Naive thymus-derived CD4-positive, alpha-beta T cell (primary cell): Measurements from ENCODE around the gene GPX6. TPM values are rescaled to one million over a fixed set of nuclear protein-coding genes. Genes with fewer than 3 reads are reported as not detected.
"Not testable (repeated sequence)": the region's sequence is repeated elsewhere in the genome, so short reads cannot be mapped to it uniquely, and the experiment has no call there.

ENCODE experiments used
- ATAC-seq: fragments of 150-1000 bp; cut with Tn5 transposase; 2 replicates; pipeline ENCODE4 v1.10.0; 2021; ENCODE audit warnings: mild to moderate bottlenecking, moderate library complexity
- CTCF ChIA-PET: fragments of 350-600 bp; sonication (Branson Sonifier 250); formaldehyde crosslinking; loops from one replicate; lab custom pipeline; 2021; ENCODE audit warnings: antibody characterized with exemption; lab: Charles Lee
- POLR2A ChIA-PET: fragments of 350-600 bp; sonication (Branson Sonifier 250); formaldehyde crosslinking; loops from one replicate; lab custom pipeline; 2021; ENCODE audit warnings: antibody characterized with exemption, inconsistent platforms; lab: Charles Lee
- DNase-seq, 9 donors: peaks; one replicate each; pipeline versions ENCODE4 v3.0.0 to v3.0.0-alpha.2; 2020 to 2022; ENCODE audit warnings: mixed read lengths in 1 of 9
- H3K27ac ChIP-seq: one replicate; pipeline ENCODE4 v1.7.0; 2013; ENCODE audit warnings: mild to moderate bottlenecking, low read depth, low read length, moderate library complexity
- H3K27me3 ChIP-seq, 2 donors: one replicate each; pipeline ENCODE4 v1.7.0; 2013; ENCODE audit warnings: low read length in 2 of 2, mild to moderate bottlenecking in 2 of 2, moderate library complexity in 2 of 2; ENCODE audit not compliant: control insufficient read depth in 2 of 2, insufficient read depth in 2 of 2
- H3K36me3 ChIP-seq, 3 experiments: 1 replicate in 2 of 3; 2 replicates in 1 of 3; pipeline ENCODE4 v1.7.0; 2013; ENCODE audit warnings: low read length in 3 of 3, mild to moderate bottlenecking in 3 of 3, moderate library complexity in 1 of 3; ENCODE audit not compliant: insufficient read depth in 3 of 3, control insufficient read depth in 2 of 3
- H3K4me1 ChIP-seq, 2 donors: one replicate each; pipeline ENCODE4 v1.7.0; 2013; ENCODE audit warnings: low read length in 2 of 2, mild to moderate bottlenecking in 2 of 2, moderate library complexity in 1 of 2; ENCODE audit not compliant: control insufficient read depth in 2 of 2, insufficient read depth in 2 of 2
- H3K4me3 ChIP-seq: 2 replicates; pipeline ENCODE4 v1.7.0; 2013; ENCODE audit warnings: mild to moderate bottlenecking, low read length
- H3K9me3 ChIP-seq, 3 experiments: 1 replicate in 2 of 3; 2 replicates in 1 of 3; pipeline ENCODE4 v1.7.0; 2013; ENCODE audit warnings: low read length in 3 of 3; ENCODE audit not compliant: control insufficient read depth in 2 of 3
- H3K27ac Mint-ChIP-seq, 9 donors: one replicate each; pipeline ENCODE4 v1.8.0; 2020 to 2022; ENCODE audit warnings: mixed read lengths in 9 of 9, mild to moderate bottlenecking in 8 of 9, moderate library complexity in 5 of 9, inconsistent platforms in 2 of 9
- H3K27me3 Mint-ChIP-seq, 5 donors: one replicate each; pipeline ENCODE4 v1.8.0; 2021 to 2022; ENCODE audit warnings: mixed read lengths in 5 of 5, mild to moderate bottlenecking in 1 of 5
- H3K36me3 Mint-ChIP-seq, 5 donors: one replicate each; pipeline ENCODE4 v1.8.0; 2020 to 2022; ENCODE audit warnings: mixed read lengths in 5 of 5, mild to moderate bottlenecking in 3 of 5, inconsistent platforms in 1 of 5
- H3K4me1 Mint-ChIP-seq, 7 donors: one replicate each; pipeline ENCODE4 v1.8.0; 2020 to 2022; ENCODE audit warnings: mixed read lengths in 7 of 7, mild to moderate bottlenecking in 3 of 7, inconsistent platforms in 1 of 7
- H3K4me3 Mint-ChIP-seq, 10 donors: one replicate each; pipeline ENCODE4 v1.8.0; 2020 to 2022; ENCODE audit warnings: mild to moderate bottlenecking in 10 of 10, mixed read lengths in 10 of 10, moderate library complexity in 6 of 10, inconsistent platforms in 2 of 10
- H3K9me3 Mint-ChIP-seq, 11 donors: one replicate each; pipeline ENCODE4 v1.8.0; 2020 to 2022; ENCODE audit warnings: mixed read lengths in 11 of 11, mild to moderate bottlenecking in 4 of 11, inconsistent platforms in 1 of 11, moderate library complexity in 1 of 11
- intact Hi-C, 2 donors: fragments of 100-400 bp; cut with micrococcal nuclease; formaldehyde crosslinking; loops; one replicate each; pipeline ENCODE4 v1.15.1; 2023
- polyA plus RNA-seq, 2 donors: library from polyadenylated mRNA; unstranded; fragments of 300-500 nt; fragmentation: Illumina TruSeq; gene quantifications; one replicate each; pipeline ENCODE4 v1.2.3, GENCODE V29; 2021
- total RNA-seq, 6 experiments: library from RNA in 5 of 6; stranded (reverse) in 5 of 6; gene quantifications; 1 replicate in 5 of 6; 2 replicates in 1 of 6; pipeline ENCODE4 v1.2.3 and lab custom pipeline; 2021 to 2026

The GPX6 gene
- total and polyA plus RNA-seq, 7 experiments from 2014 or later: not detected

DNA sequence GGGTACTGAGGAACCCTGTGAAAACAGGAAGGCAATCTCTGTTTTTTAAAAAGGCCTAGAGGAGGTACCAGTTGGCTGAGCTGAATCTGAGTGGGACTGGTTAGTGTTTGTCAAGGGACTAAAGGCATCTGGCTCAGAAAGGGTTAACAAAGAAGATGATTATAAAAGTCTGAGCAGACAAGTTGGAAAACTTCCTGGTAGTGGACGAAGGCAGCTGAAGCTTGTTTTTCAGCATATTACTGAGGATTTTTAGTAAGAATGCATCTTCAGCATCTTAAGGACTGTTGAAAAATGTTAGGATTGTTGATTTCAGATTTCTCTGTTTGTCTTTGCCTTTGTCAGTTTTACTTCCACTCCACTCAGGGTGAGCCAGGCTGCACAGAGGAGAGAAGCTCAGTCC lies 15.2 kb upstream of the GPX6 start:
- H3K9me3 ChIP-seq: no peaks in the 10 kb centered on the region
- DNase-seq (no peak), ATAC-seq (no peak)

GRCh38 chr6:28525496-28526039 lies 10.0 kb upstream of the GPX6 start, which contains the start of gene GPX5:
Gene GPX5, plus strand, starts transcription at chr6:28525881. Its CDS starts 133 bp downstream, at chr6:28526014.
- peaks cover 10 to 40% (median 30%) of the 10 kb centered on the region in 7 donors for H3K4me1 Mint-ChIP-seq
- CTCF ChIA-PET: interaction anchor here (1.0 kb wide), 1 partner anchor 15 kb away, joined by 3 read pairs; no protein-coding TSS in a partner anchor
- peaks cover 0 to 2% (median 0%) of the 10 kb centered on the region in 5 donors for H3K36me3 Mint-ChIP-seq
- POLR2A ChIA-PET: interaction anchor here (0.6 to 0.7 kb wide), 2 partner anchors 19 to 635 kb away, joined by 3 read pairs; a partner anchor contains a TSS
- DNase-seq (peak in 6 of 9 donors; percentile 12 to 37 (median 22)), ATAC-seq (peak; percentile 48)
- no peak within 1 kb of the TSS for H3K27ac ChIP-seq
- intact Hi-C loops: no loop called here
- peaks cover 0 to 60% (median 42%) of the 10 kb centered on the region in 5 donors for H3K27me3 Mint-ChIP-seq
- H3K27me3 ChIP-seq: no peaks in the 10 kb centered on the region
- H3K4me3 ChIP-seq: no peak within 1 kb of the TSS
- H3K36me3 ChIP-seq: no peaks in the 10 kb centered on the region
- no peaks in the 10 kb centered on the region for H3K9me3 Mint-ChIP-seq
- no peaks in the 10 kb centered on the region for H3K9me3 ChIP-seq
- H3K4me3 Mint-ChIP-seq: peak within 1 kb of the TSS in 3 of 10 donors; percentile 5 to 23 (median 10)
- no peak within 1 kb of the TSS for H3K27ac Mint-ChIP-seq
- H3K4me1 ChIP-seq: peaks cover 0 to 25% of the 10 kb centered on the region in 2 donors

More for the DNA sequence above, 15.2 kb upstream of the GPX6 start:
- no peaks in the 10 kb centered on the region for H3K36me3 Mint-ChIP-seq
- H3K9me3 Mint-ChIP-seq: peaks cover 0 to 2% (median 0%) of the 10 kb centered on the region in 11 donors
- H3K27ac Mint-ChIP-seq: no peak overlapping the region
- intact Hi-C loops: no loop called here
- H3K4me1 ChIP-seq: peaks cover 0 to 1% of the 10 kb centered on the region in 2 donors
- H3K4me3 Mint-ChIP-seq: no peak overlapping the region
- no peak overlapping the region for H3K27ac ChIP-seq
- H3K36me3 ChIP-seq: no peaks in the 10 kb centered on the region
- peaks cover 2 to 11% (median 5%) of the 10 kb centered on the region in 7 donors for H3K4me1 Mint-ChIP-seq
- no peaks in the 10 kb centered on the region for H3K27me3 ChIP-seq
- no peak overlapping the region for H3K4me3 ChIP-seq
- ChIA-PET POLR2A (no interaction called here), CTCF (interaction anchor here (1.4 kb wide), 1 partner anchor 13 kb away, joined by 3 read pairs; no protein-coding TSS in a partner anchor)
- peaks cover 0 to 64% (median 50%) of the 10 kb centered on the region in 5 donors for H3K27me3 Mint-ChIP-seq

GRCh38 chr6:28523241-28523622 lies 7.6 kb upstream of the GPX6 start:
- Mint-ChIP-seq H3K27me3 (peaks cover 0 to 66% (median 47%) of the 10 kb centered on the region in 5 donors), H3K36me3 (peaks cover 0 to 2% (median 0%) of the 10 kb centered on the region in 5 donors), H3K9me3 (peaks cover 0 to 2% (median 0%) of the 10 kb centered on the region in 11 donors), H3K4me3 (peak overlapping the region; percentile 13 to 77 (median 67)), H3K27ac (peak overlapping the region in 4 of 9 donors; percentile 24 to 79 (median 59)), H3K4me1 (peaks cover 10 to 40% (median 30%) of the 10 kb centered on the region in 7 donors)
- Histone ChIP-seq H3K27me3 (no peaks in the 10 kb centered on the region), H3K4me1 (peaks cover 0 to 25% of the 10 kb centered on the region in 2 donors), H3K9me3 (no peaks in the 10 kb centered on the region), H3K36me3 (no peaks in the 10 kb centered on the region), H3K27ac (no peak overlapping the region), H3K4me3 (no peak overlapping the region)
- DNase-seq: peak in 7 of 9 donors; percentile 40 to 59 (median 53)
- CTCF ChIA-PET: interaction anchor here (1.2 to 1.5 kb wide), 3 partner anchors 8 to 27 kb away, joined by 3 to 5 read pairs (median 4); no protein-coding TSS in a partner anchor
- ATAC-seq: peak; percentile 95
- intact Hi-C loops: loop anchor here in 1 of 2 donors (1.0 to 2.0 kb wide), 2 partner anchors 16 to 19 kb away; no protein-coding TSS in a partner anchor
- POLR2A ChIA-PET: interaction anchor here (0.6 kb wide), 1 partner anchor 18 kb away, joined by 3 read pairs; no protein-coding TSS in a partner anchor

- Histone ChIP-seq H3K36me3 (no peaks in the 10 kb centered on the region), H3K4me3 (no peak overlapping the region), H3K27me3 (no peaks in the 10 kb centered on the region), H3K9me3 (no peaks in the 10 kb centered on the region), H3K4me1 (peaks cover 0 to 25% of the 10 kb centered on the region in 2 donors), H3K27ac (no peak overlapping the region)
- Mint-ChIP-seq H3K27ac (peak overlapping the region in 4 of 9 donors; percentile 24 to 79 (median 59)), H3K4me3 (peak overlapping the region in 7 of 10 donors; percentile 13 to 77 (median 68)), H3K27me3 (peaks cover 0 to 65% (median 45%) of the 10 kb centered on the region in 5 donors), H3K36me3 (peaks cover 0 to 2% (median 0%) of the 10 kb centered on the region in 5 donors), H3K4me1 (peaks cover 10 to 40% (median 30%) of the 10 kb centered on the region in 7 donors), H3K9me3 (peaks cover 0 to 2% (median 0%) of the 10 kb centered on the region in 11 donors)
- intact Hi-C loops: loop anchor here in 1 of 2 donors (1.0 to 2.0 kb wide), 2 partner anchors 16 to 20 kb away; no protein-coding TSS in a partner anchor
- no peak for DNase-seq
- ChIA-PET CTCF (interaction anchor here (1.2 to 1.5 kb wide), 3 partner anchors 8 to 27 kb away, joined by 3 to 5 read pairs (median 4); no protein-coding TSS in a partner anchor), POLR2A (interaction anchor here (0.6 kb wide), 1 partner anchor 19 kb away, joined by 3 read pairs; no protein-coding TSS in a partner anchor)
- no peak for ATAC-seq
Observed at GRCh38 chr6:28522594-28523240, 7.1 kb upstream of the GPX6 start.

GRCh38 chr6:28517964-28518363 lies 2.4 kb upstream of the GPX6 start:
- no peaks in the 10 kb centered on the region for H3K36me3 ChIP-seq
- CTCF ChIA-PET: no interaction called here
- peaks cover 0 to 2% (median 0%) of the 10 kb centered on the region in 11 donors for H3K9me3 Mint-ChIP-seq
- H3K27me3 Mint-ChIP-seq: peaks cover 0 to 71% (median 42%) of the 10 kb centered on the region in 5 donors
- H3K27me3 ChIP-seq: no peaks in the 10 kb centered on the region
- H3K27ac ChIP-seq: no peak overlapping the region
- no peak overlapping the region for H3K27ac Mint-ChIP-seq
- ATAC-seq: no peak
- no peak overlapping the region for H3K4me3 ChIP-seq
- POLR2A ChIA-PET: interaction anchor here (0.6 to 1.6 kb wide), 2 partner anchors 12 to 117 kb away, joined by 3 to 6 read pairs; no protein-coding TSS in a partner anchor
- H3K9me3 ChIP-seq: no peaks in the 10 kb centered on the region
- intact Hi-C loops: no loop called here
- H3K4me1 ChIP-seq: peaks cover 0 to 6% of the 10 kb centered on the region in 2 donors
- H3K4me3 Mint-ChIP-seq: no peak overlapping the region
- H3K4me1 Mint-ChIP-seq: peaks cover 2 to 11% (median 9%) of the 10 kb centered on the region in 7 donors
- H3K36me3 Mint-ChIP-seq: no peaks in the 10 kb centered on the region
- no peak for DNase-seq

DNA sequence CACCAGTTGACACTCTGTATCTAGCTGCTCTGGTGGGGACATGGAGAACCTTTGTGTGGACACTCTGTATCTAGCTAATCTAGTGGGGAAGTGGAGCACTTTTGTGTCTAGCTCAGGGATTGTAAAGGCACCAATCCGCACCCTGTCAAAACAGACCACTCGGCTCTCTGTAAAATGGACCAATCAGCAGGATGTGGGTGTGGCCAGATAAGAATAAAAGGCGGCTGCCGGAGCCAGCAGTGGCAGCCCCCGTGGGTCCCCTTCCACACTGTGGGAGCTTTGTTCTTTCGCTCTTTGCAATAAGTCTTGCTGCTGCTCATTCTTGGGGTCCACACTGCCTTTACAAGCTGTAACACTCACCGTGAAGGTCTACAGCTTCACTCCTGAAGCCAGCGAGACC lies 3.2 kb downstream of the GPX6 start:
- H3K36me3 Mint-ChIP-seq, intact Hi-C loops, H3K27ac Mint-ChIP-seq, DNase-seq, H3K4me3 Mint-ChIP-seq, POLR2A ChIA-PET, ATAC-seq, H3K9me3 Mint-ChIP-seq, H3K9me3 ChIP-seq, H3K27me3 ChIP-seq, H3K36me3 ChIP-seq, H3K4me3 ChIP-seq, H3K27ac ChIP-seq, H3K4me1 Mint-ChIP-seq, H3K4me1 ChIP-seq: not testable (repeated sequence)
- CTCF ChIA-PET: interaction anchor here (0.7 kb wide), 1 partner anchor 13 kb away, joined by 3 read pairs; no protein-coding TSS in a partner anchor
- peaks cover 0 to 37% (median 27%) of the 10 kb centered on the region in 5 donors for H3K27me3 Mint-ChIP-seq
